ENCODE data around the gene DLD. TPM values are rescaled to one million over a fixed set of nuclear protein-coding genes. Genes with fewer than 3 reads are reported as not detected.

DLD gene
- polyA plus RNA-seq, 1 donor (not counting 4 experiments of a cell fraction or from before 2014, with no cell fraction given), result 153 TPM

- no peak overlapping the region for H3K4me2 ChIP-seq (ENCODE audit: control insufficient read depth, extremely low read depth, insufficient read depth, low read depth, low read length)
- H3K27ac ChIP-seq (ENCODE audit: control insufficient read depth, insufficient read depth, low read length), result no peak overlapping the region
- H3K79me2 ChIP-seq (ENCODE audit: control insufficient read depth, insufficient read depth, low read length), result no peaks in the 10 kb centered on the region
- H3K4me1 ChIP-seq (ENCODE audit: control insufficient read depth, extremely low read depth, insufficient read depth, low read length), result peaks cover 15% of the 10 kb centered on the region
- H2AFZ ChIP-seq (ENCODE audit: control insufficient read depth, low read length), result no peak overlapping the region
- H4K20me1 ChIP-seq (ENCODE audit: control insufficient read depth, extremely low read depth, insufficient read depth, low read length), result no peaks in the 10 kb centered on the region
- H3K9me3 ChIP-seq (ENCODE audit: control insufficient read depth, low read depth, low read length), result no peaks in the 10 kb centered on the region
- dilution Hi-C loops (cut with MboI; ENCODE audit: extremely low pct_ligation_motif_present, low sequenced_read_pairs), result no loop called here
- H3K9me1 ChIP-seq (ENCODE audit: control insufficient read depth, extremely low read depth, insufficient read depth, low read length), result no peaks in the 10 kb centered on the region
- no peak overlapping the region for H3K9ac ChIP-seq (ENCODE audit: control insufficient read depth, extremely low read depth, insufficient read depth, low read length)
- no peak overlapping the region for H3K4me3 ChIP-seq (ENCODE audit: control insufficient read depth in 2 of 3, extremely low read depth in 1 of 3, insufficient read depth in 2 of 3, low read depth in 1 of 3, low read length in 3 of 3)
- TF ChIP-seq EZH2 (IDR thresholded peaks at IDR 0.05; ENCODE audit: low read length), result no peak
- TF ChIP-seq CTCF (optimal IDR thresholded peaks at IDR 0.05 in 1 of 3, IDR thresholded peaks at IDR 0.05 in 1 of 3, conservative IDR thresholded peaks at IDR 0.05 in 1 of 3; ENCODE audit: extremely low read depth in 1 of 3, insufficient read depth in 2 of 3, low read length in 3 of 3), result no peak
- peaks cover 29 to 48% of the 10 kb centered on the region in 2 experiments for H3K36me3 ChIP-seq (ENCODE audit: control insufficient read depth in 2 of 2, extremely low read depth in 1 of 2, insufficient read depth in 2 of 2, low read length in 2 of 2)
- no peaks in the 10 kb centered on the region for H3K27me3 ChIP-seq (ENCODE audit: control insufficient read depth, extremely low read depth, insufficient read depth, low read length)
- DNase-seq (ENCODE audit: low read depth, low spot score) (no peak), FAIRE-seq (no peak)
These were observed 66.5 kb downstream of the DLD start for GRCh38 chr7:107957436-107957835.

GRCh38 chr7:107958764-107959526, 68.0 kb downstream of the DLD start:
- no peak overlapping the region for H3K4me3 ChIP-seq (ENCODE audit: control insufficient read depth in 2 of 3, extremely low read depth in 1 of 3, insufficient read depth in 2 of 3, low read depth in 1 of 3, low read length in 3 of 3)
- H3K79me2 ChIP-seq (ENCODE audit: control insufficient read depth, insufficient read depth, low read length), result no peaks in the 10 kb centered on the region
- no peaks in the 10 kb centered on the region for H3K9me3 ChIP-seq (ENCODE audit: control insufficient read depth, low read depth, low read length)
- TF ChIP-seq CTCF (optimal IDR thresholded peaks at IDR 0.05 in 1 of 3, IDR thresholded peaks at IDR 0.05 in 1 of 3, conservative IDR thresholded peaks at IDR 0.05 in 1 of 3; ENCODE audit: extremely low read depth in 1 of 3, insufficient read depth in 2 of 3, low read length in 3 of 3), result no peak
- no peak for TF ChIP-seq EZH2 (IDR thresholded peaks at IDR 0.05; ENCODE audit: low read length)
- H3K27ac ChIP-seq (ENCODE audit: control insufficient read depth, insufficient read depth, low read length), result no peak overlapping the region
- H3K4me1 ChIP-seq (ENCODE audit: control insufficient read depth, extremely low read depth, insufficient read depth, low read length), result peaks cover 3% of the 10 kb centered on the region
- H3K4me2 ChIP-seq (ENCODE audit: control insufficient read depth, extremely low read depth, insufficient read depth, low read depth, low read length), result no peak overlapping the region
- dilution Hi-C loops (cut with MboI; ENCODE audit: extremely low pct_ligation_motif_present, low sequenced_read_pairs), result no loop called here
- H3K9me1 ChIP-seq (ENCODE audit: control insufficient read depth, extremely low read depth, insufficient read depth, low read length), result no peaks in the 10 kb centered on the region
- H2AFZ ChIP-seq (ENCODE audit: control insufficient read depth, low read length), result no peak overlapping the region
- no peak overlapping the region for H3K9ac ChIP-seq (ENCODE audit: control insufficient read depth, extremely low read depth, insufficient read depth, low read length)
- H4K20me1 ChIP-seq (ENCODE audit: control insufficient read depth, extremely low read depth, insufficient read depth, low read length), result no peaks in the 10 kb centered on the region
- peaks cover 30 to 49% of the 10 kb centered on the region in 2 experiments for H3K36me3 ChIP-seq (ENCODE audit: control insufficient read depth in 2 of 2, extremely low read depth in 1 of 2, insufficient read depth in 2 of 2, low read length in 2 of 2)
- no peak for FAIRE-seq
- H3K27me3 ChIP-seq (ENCODE audit: control insufficient read depth, extremely low read depth, insufficient read depth, low read length), result no peaks in the 10 kb centered on the region
- DNase-seq (ENCODE audit: low read depth, low spot score), result no peak
